ENCODE results near the gene PTPRK.
"Not testable (repeated sequence)": the region's sequence is repeated elsewhere in the genome, so short reads cannot be mapped to it uniquely, and the experiment has no call there.

PTPRK gene

DNA sequence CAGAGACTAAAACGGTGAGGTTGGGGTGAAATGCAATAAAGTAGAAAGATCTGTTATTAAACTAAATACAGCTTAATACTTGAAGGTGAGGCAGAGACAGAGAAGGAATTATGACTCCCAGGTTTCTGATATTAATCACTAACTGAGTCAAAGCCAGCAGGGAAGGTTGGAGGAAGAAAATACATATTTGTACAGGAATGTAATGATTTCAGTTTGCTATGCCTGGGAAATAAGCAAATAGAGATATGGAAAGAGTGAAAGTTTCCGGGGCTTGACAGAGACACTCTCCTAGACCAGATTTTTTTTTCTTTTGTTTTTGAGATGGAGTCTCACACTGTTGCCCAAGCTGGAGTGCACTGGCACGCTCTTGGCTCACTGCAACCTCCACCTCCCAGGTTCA is 76.8 kb downstream of the PTPRK start:
- DNase-seq (ENCODE audit: extremely low read depth, low read depth): no peak
- no peak for TF ChIP-seq CTCF (IDR thresholded peaks at IDR 0.05; ENCODE audit: low read depth, low read length)

GRCh38 chr6:128439627-128440026 is 80.8 kb downstream of the PTPRK start:
- no peak for TF ChIP-seq CTCF (IDR thresholded peaks at IDR 0.05; ENCODE audit: low read depth, low read length)
- no peak for DNase-seq (ENCODE audit: extremely low read depth, low read depth)

GRCh38 chr6:128438393-128438792 is 82.0 kb downstream of the PTPRK start:
- DNase-seq (ENCODE audit: extremely low read depth, low read depth): no peak
- TF ChIP-seq CTCF (IDR thresholded peaks at IDR 0.05; ENCODE audit: low read depth, low read length): no peak

- no peak for DNase-seq (ENCODE audit: extremely low read depth, low read depth)
- TF ChIP-seq CTCF (IDR thresholded peaks at IDR 0.05; ENCODE audit: low read depth, low read length): no peak
Observed at GRCh38 chr6:128437685-128438084, 82.7 kb downstream of the PTPRK start.

DNA sequence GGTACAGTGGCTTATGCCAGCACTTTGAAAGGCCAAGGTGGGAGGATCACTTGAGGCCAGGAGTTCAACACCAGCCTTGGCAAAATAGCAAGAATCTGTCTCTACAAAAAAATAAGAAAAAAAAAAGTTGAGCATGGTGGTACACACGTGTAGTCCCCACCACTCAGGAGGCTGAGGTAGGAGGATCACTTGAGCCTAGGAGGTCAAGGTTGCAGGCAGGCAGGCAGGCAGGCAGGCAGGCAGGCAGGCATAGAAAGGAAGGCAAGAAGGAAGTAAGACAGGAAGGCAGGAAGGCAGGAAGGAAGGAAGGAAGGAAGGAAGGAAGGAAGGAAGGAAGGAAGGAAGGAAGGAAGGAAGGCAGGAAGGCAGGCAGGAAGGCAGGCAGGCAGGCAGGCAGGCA is 85.6 kb downstream of the PTPRK start:
- DNase-seq (ENCODE audit: extremely low read depth, low read depth): not testable (repeated sequence)

DNA sequence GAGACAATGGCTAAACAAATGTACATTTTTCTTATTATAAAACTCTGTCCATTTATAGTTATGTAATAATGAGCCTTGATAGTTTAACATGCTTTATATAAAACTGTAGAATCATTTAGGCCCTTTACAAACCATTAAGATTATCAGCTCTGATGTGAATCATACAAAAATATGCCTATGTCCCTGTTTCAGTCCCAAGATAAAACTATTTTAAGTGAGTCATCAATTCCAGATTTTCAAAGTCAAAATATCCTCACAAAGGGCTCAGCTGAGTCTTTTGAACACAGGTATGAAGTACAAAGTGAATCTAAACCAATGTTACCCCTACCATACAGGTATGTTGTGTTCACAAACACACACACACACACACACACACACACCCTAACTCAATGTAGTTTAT is 88.0 kb downstream of the PTPRK start:
- DNase-seq (ENCODE audit: extremely low read depth, low read depth): no peak
- TF ChIP-seq CTCF (IDR thresholded peaks at IDR 0.05; ENCODE audit: low read depth, low read length): no peak

DNA sequence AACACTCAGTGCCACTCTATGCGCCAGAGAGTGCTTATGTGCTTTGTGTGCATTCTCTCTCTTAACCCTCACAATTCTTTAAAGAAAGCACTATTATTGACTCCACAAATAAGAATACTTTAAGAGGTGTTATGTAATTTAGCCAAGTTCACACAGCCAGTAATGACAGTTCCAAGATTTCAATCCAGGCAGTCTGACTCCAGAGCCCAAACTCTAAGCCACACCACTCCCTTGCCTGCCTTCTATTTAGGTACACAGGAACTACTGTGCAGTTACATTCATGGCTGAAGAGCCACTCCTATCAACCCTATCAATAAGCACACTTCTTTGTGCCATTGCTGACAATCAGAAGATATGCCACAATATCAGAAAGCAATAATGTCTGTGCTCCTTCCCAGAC is 93.3 kb downstream of the PTPRK start:
- no peak for TF ChIP-seq CTCF (IDR thresholded peaks at IDR 0.05; ENCODE audit: low read depth, low read length)
- no peak for DNase-seq (ENCODE audit: extremely low read depth, low read depth)

GRCh38 chr6:128425856-128426255 is 94.5 kb downstream of the PTPRK start:
- no peak for DNase-seq (ENCODE audit: extremely low read depth, low read depth)
- TF ChIP-seq CTCF (IDR thresholded peaks at IDR 0.05; ENCODE audit: low read depth, low read length): no peak

Measured in AG09319 (cell line).